HEK293T (cell line): ENCODE measurements around the gene ANKS6.

Source experiments
- CTCF ChIA-PET: fragments of 350-600 bp; formaldehyde crosslinking; extraction: SDS; loops from one replicate; lab custom pipeline; 2021; ENCODE audit warnings: antibody characterized with exemption, inconsistent platforms; lab: Yijun Ruan, JAX
- POLR2A ChIA-PET: fragments of 350-600 bp; formaldehyde crosslinking; extraction: SDS; loops from one replicate; lab custom pipeline; 2020; ENCODE audit warnings: antibody characterized with exemption, inconsistent platforms; lab: Yijun Ruan, JAX
- DNase-seq: peaks from one replicate; pipeline ENCODE4 v3.0.0; 2012; ENCODE audit warnings: mixed read lengths; ENCODE audit errors: extremely low spot score
- ARNT ChIP-seq: fragments of 450-650 bp; IDR thresholded peaks from 2 replicates; pipeline ENCODE4 v1.6.1; 2017; ENCODE audit warnings: mild to moderate bottlenecking
- BHLHE40 ChIP-seq: fragments of 450-650 bp; IDR thresholded peaks from 2 replicates; pipeline ENCODE4 v1.6.1; 2016; ENCODE audit warnings: mild to moderate bottlenecking, moderate library complexity, borderline replicate concordance
- CTBP1 ChIP-seq: fragments of 450-650 bp; IDR thresholded peaks from 2 replicates; pipeline ENCODE4 v1.6.1; 2016; ENCODE audit warnings: borderline replicate concordance
- ELF4 ChIP-seq: fragments of 450-650 bp; IDR thresholded peaks from 2 replicates; pipeline ENCODE4 v1.6.1; 2017; ENCODE audit warnings: antibody characterized with exemption
- FOXA1 ChIP-seq: fragments of 450-650 bp; IDR thresholded peaks from 2 replicates; pipeline ENCODE4 v1.6.1; 2016; ENCODE audit warnings: mild to moderate bottlenecking
- FOXK2 ChIP-seq: fragments of 450-650 bp; IDR thresholded peaks from 2 replicates; pipeline ENCODE4 v1.6.1; 2016; ENCODE audit warnings: mild to moderate bottlenecking
- FOXM1 ChIP-seq: fragments of 450-650 bp; IDR thresholded peaks from 2 replicates; pipeline ENCODE4 v1.6.1; 2017; ENCODE audit warnings: mild to moderate bottlenecking, borderline replicate concordance
- HDGF ChIP-seq: fragments of 450-650 bp; IDR thresholded peaks from 2 replicates; pipeline ENCODE4 v1.6.1; 2017; ENCODE audit warnings: antibody characterized with exemption, borderline replicate concordance
- L3MBTL2 ChIP-seq: fragments of 450-650 bp; conservative IDR thresholded peaks from 2 replicates; pipeline ENCODE4 v1.6.1; 2016; ENCODE audit warnings: mild to moderate bottlenecking
- LEF1 ChIP-seq: fragments of 450-650 bp; IDR thresholded peaks from 2 replicates; pipeline ENCODE4 v1.6.1; 2017; ENCODE audit warnings: mild to moderate bottlenecking, borderline replicate concordance
- NFRKB ChIP-seq: fragments of 450-650 bp; IDR thresholded peaks from 2 replicates; pipeline ENCODE4 v1.6.1; 2016; ENCODE audit warnings: mild to moderate bottlenecking, moderate library complexity
- PKNOX1 ChIP-seq: fragments of 450-650 bp; IDR thresholded peaks from 2 replicates; pipeline ENCODE4 v1.6.1; 2016
- SP1 ChIP-seq: fragments of 450-650 bp; IDR thresholded peaks from 2 replicates; pipeline ENCODE4 v1.6.1; 2017
- SUZ12 ChIP-seq: fragments of 450-650 bp; IDR thresholded peaks from 2 replicates; pipeline ENCODE4 v1.6.1; 2016; ENCODE audit warnings: mild to moderate bottlenecking
- TARDBP ChIP-seq: fragments of 450-650 bp; IDR thresholded peaks from 2 replicates; pipeline ENCODE4 v1.6.1; 2016
- ZNF384 ChIP-seq: fragments of 450-650 bp; IDR thresholded peaks from 2 replicates; pipeline ENCODE4 v1.6.1; 2016

ANKS6 gene

DNA sequence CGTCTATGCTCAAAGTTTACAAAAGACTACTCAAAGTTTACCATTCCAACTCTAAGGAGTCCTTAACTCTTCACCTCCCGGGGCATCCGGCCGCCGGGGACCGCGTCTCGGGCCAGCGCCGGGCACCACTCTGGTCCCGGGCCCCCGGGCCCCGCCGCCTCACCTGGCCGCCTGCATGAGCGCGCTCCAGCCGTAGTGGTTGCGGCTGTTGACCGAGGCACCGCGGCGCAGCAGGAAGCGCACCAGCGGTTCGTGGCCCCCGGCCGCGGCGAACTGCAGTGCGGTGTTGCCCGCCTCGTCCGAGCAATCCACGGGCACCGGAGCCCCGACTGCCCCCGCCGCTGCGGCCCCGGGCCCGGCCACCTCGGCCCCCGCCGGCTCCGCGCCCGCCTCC lies 388 bp downstream of the ANKS6 start:
- TF ChIP-seq NFRKB = no peak
- TF ChIP-seq HDGF = no peak
- no peak for TF ChIP-seq FOXM1
- ChIA-PET CTCF (interaction anchor here (1.9 kb wide), 1 partner anchor 10 kb away, joined by 10 read pairs; no protein-coding TSS in a partner anchor), POLR2A (interaction anchor here (2.3 kb wide), 1 partner anchor 10 kb away, joined by 10 read pairs; the partner anchor contains the start of gene GALNT12)
- peak; percentile 45 for DNase-seq

DNA sequence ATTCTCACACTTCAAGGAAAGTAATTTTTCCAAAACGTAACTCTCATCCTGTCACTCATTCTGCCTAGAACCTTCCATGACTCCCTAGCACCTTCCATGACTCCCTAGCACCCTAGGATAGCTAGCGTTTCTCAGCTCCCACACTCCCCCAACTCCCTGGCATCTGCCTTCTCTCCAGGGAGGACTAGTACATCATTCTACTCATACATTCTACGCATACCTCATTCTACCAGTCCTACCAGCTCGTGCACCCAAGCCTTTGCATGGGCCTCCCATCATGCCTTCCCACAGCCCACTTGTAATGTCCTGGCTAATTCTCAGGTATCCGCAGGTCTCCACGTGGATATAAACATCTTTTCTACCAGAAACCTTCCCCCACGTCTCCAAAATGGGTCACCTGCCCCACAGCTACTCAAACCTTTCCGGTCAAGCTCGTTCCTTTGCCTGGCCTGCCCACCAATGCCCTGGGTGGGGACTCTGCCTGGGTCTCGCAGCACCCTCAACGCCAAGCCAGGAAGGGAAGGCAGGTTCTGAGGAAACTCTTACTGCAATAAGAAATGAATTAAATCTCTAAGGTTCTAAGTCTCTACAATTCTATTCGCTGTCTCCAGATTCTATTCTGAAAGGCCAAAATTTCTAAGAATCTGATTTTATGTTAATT lies 930 bp downstream of the ANKS6 start:
- CTCF ChIA-PET = no interaction called here
- DNase-seq = no peak
- TF ChIP-seq TARDBP (no peak), L3MBTL2 (no peak), HDGF (no peak)
- POLR2A ChIA-PET = interaction anchor here (0.8 kb wide), 1 partner anchor 10 kb away, joined by 3 read pairs; no protein-coding TSS in a partner anchor

DNA sequence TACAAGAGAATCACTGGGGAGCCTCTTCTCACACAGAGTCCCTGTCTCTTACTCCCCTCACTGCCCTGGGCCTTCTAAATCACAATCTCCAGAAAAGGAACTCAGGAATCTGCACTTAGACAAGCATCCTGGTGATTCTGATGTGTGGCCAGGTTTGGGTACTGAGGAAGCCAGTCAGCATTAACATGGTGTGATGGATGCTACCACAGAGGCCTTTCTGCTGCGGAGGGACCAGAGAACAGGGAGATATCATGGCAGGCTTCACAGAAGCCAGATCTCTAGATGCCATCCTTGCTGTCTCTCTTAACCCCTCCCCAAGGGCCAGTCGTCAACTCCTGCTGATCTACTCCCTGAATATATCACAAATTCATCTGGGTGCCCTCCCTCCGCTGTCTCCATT lies 1.6 kb downstream of the ANKS6 start:
- CTCF ChIA-PET = no interaction called here
- TF ChIP-seq FOXA1 = no peak
- no peak for DNase-seq
- POLR2A ChIA-PET = interaction anchor here (0.8 kb wide), 1 partner anchor 11 kb away, joined by 3 read pairs; no protein-coding TSS in a partner anchor

GRCh38 chr9:98793031-98793430 lies 3.3 kb downstream of the ANKS6 start:
- TF ChIP-seq LEF1 = no peak
- TF ChIP-seq TARDBP = no peak
- no peak for TF ChIP-seq FOXM1
- no peak for TF ChIP-seq NFRKB
- TF ChIP-seq ARNT = no peak
- TF ChIP-seq PKNOX1 = no peak
- TF ChIP-seq ELF4 = no peak
- no peak for TF ChIP-seq FOXK2
- TF ChIP-seq ZNF384 = no peak
- TF ChIP-seq FOXA1 = no peak
- ChIA-PET CTCF (interaction anchor here (0.9 kb wide), 1 partner anchor 63 kb away, joined by 3 read pairs; no protein-coding TSS in a partner anchor), POLR2A (no interaction called here)
- DNase-seq = no peak

DNA sequence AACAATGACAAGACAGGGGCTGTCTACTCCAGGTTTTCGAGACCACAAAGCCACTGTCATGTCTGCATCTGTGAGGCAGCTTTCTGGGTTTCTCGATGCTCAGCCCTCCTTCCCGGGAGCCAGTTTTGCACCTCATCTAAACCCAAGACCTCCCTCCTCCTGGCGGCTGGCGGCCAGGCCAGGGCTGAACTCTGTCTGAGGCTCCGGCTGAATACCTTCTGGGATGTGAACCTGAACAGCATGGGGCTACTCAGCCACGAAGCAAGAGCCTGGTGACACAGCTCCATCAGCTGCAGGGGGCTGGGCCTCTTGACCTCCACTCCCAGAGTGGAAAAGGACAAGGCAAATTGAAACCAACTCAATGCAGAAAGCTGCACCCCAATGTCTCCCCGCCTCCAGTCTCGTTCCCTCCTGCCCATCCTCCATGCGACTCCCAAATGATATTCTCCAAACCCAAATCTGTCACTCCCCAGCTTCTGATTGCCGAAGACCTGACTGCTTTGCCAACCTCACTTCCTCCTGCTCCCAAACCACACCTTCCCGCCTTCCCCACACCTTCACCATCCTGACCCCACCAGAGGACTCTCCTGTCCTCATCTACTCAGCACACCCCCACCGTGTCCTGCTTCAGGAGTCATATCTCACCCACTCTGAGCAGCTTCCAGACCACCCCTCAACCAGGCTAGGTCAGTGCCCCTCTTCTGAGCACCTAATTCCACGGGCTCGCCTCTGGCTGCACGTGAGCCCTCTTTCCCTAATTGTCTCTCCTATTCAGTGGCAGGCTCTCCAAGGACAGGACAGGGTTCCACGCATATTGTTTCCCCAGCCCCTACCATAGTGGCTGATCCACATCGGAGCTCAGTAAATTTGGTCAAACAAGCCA lies 4.5 kb downstream of the ANKS6 start:
- ChIA-PET POLR2A (no interaction called here), CTCF (interaction anchor here (0.9 to 1.4 kb wide), 3 partner anchors 16 to 62 kb away, joined by 3 to 6 read pairs (median 3); no protein-coding TSS in a partner anchor)
- TF ChIP-seq NFRKB (no peak), FOXA1 (no peak), ELF4 (no peak), TARDBP (no peak), CTBP1 (no peak), BHLHE40 (no peak), SUZ12 (no peak), L3MBTL2 (no peak), FOXK2 (no peak), LEF1 (no peak), PKNOX1 (no peak), ARNT (no peak), HDGF (no peak), SP1 (no peak), FOXM1 (no peak), ZNF384 (no peak)
- DNase-seq = no peak

- ChIA-PET POLR2A (no interaction called here), CTCF (interaction anchor here (0.9 to 1.4 kb wide), 3 partner anchors 15 to 18 kb away, joined by 3 to 6 read pairs (median 4); no protein-coding TSS in a partner anchor)
- TF ChIP-seq NFRKB = no peak
- TF ChIP-seq SP1 = no peak
- peak; percentile 83 for DNase-seq
Measured at GRCh38 chr9:98790842-98791607, 5.3 kb downstream of the ANKS6 start.
